OCI-LY1 (cell line): ENCODE measurements around the gene HOTAIR.

Source experiments
- CTCF ChIP-seq: fragments of 200-600 bp; sonication (generic), shearing (Covaris generic); IDR thresholded peaks from 2 replicates; pipeline ENCODE4 v1.5.1; 2017; ENCODE audit warnings: mild to moderate bottlenecking, antibody characterized with exemption, low read length, moderate library complexity, mixed read lengths
- EZH2 ChIP-seq: fragments of 200-600 bp; sonication (generic), shearing (Covaris generic); IDR thresholded peaks from 2 replicates; pipeline ENCODE4 v1.8.0; 2017; ENCODE audit warnings: borderline replicate concordance, mixed run types, mild to moderate bottlenecking, antibody characterized with exemption, low read length, moderate library complexity, mixed read lengths

DNA sequence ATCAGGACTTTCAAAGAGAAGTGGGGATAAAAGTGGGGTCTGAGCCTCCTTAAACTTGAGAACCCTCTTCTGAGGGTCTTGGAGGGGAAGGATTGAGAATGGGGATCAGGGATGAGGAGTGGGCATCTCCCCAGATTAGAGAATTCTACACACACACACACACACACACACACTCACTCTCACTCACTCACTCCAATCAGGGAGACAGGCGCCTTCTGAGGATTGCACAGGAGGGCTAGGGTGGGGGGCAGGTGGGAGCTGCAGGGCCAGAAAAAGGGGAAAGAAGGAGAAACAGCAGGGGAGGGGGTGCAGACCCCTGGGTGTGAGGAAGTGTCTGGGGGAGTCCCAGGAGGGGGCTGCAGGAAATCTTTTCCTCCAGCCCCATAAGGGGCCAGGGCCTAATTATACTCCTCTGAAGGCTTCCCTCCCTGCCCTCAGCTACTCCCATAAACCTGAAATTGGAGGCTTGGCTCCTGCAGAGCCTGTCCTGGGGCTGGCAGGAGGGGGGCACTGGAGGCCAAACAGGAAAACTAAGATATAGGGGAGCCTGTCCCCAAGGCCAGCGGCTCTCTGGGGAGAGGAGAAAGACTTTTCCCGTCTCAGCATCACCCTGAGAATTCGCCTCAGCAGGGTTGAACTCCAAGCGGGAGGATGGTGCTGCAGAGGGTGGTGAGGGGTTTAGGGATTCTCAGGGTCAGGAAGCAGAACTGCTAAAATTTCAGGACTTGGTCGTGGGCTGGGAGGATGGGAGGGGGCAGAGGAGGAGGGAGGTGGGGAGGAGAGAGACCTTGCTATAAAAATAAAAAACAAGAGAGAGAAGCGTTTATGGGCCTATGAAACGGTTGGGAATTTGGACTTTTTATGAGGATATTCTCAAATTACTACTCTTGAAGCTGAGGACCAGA lies 26.8 kb upstream of the HOTAIR start:
- TF ChIP-seq CTCF (no peak), EZH2 (no peak)
